22Rv1 (cell line): ENCODE data around the gene SLC30A1.
"Not testable (repeated sequence)": the region's sequence is repeated elsewhere in the genome, so short reads cannot be mapped to it uniquely, and the experiment has no call there.

ENCODE experiments used
- ZFX ChIP-seq: fragments of 450-650 bp; IDR thresholded peaks from 2 replicates; pipeline ENCODE4 v1.6.1; 2017; ENCODE audit warnings: antibody characterized with exemption, borderline replicate concordance
- TF ChIP-seq, protein P1 (sequence below): fragments of 450-650 bp; IDR thresholded peaks from 2 replicates; pipeline ENCODE4 v1.5.1; 2017; ENCODE audit warnings: mild to moderate bottlenecking

GRCh38 chr1:211570378-211570777, 8.6 kb downstream of the SLC30A1 start:
- TF ChIP-seq, protein P1, sequence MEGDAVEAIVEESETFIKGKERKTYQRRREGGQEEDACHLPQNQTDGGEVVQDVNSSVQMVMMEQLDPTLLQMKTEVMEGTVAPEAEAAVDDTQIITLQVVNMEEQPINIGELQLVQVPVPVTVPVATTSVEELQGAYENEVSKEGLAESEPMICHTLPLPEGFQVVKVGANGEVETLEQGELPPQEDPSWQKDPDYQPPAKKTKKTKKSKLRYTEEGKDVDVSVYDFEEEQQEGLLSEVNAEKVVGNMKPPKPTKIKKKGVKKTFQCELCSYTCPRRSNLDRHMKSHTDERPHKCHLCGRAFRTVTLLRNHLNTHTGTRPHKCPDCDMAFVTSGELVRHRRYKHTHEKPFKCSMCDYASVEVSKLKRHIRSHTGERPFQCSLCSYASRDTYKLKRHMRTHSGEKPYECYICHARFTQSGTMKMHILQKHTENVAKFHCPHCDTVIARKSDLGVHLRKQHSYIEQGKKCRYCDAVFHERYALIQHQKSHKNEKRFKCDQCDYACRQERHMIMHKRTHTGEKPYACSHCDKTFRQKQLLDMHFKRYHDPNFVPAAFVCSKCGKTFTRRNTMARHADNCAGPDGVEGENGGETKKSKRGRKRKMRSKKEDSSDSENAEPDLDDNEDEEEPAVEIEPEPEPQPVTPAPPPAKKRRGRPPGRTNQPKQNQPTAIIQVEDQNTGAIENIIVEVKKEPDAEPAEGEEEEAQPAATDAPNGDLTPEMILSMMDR: not testable (repeated sequence)
- TF ChIP-seq ZFX: not testable (repeated sequence)
